MM.1S (cell line): ENCODE measurements around the gene CDC42BPA.

Experiments used
- CTCF ChIP-seq: fragments of 300-600 bp; sonication (generic); IDR thresholded peaks from 2 replicates; pipeline ENCODE4 v1.5.1; 2016; ENCODE audit warnings: antibody characterized with exemption, low read length, mixed read lengths
- EZH2 ChIP-seq: fragments of 300-600 bp; sonication (generic); optimal IDR thresholded peaks from 2 replicates; pipeline ENCODE3; 2017; ENCODE audit warnings: low read depth, mild to moderate bottlenecking, antibody characterized with exemption, low read length, mixed read lengths

GRCh38 chr1:226971765-226972164 is 346.5 kb downstream of the CDC42BPA start:
- no peak for TF ChIP-seq CTCF
- TF ChIP-seq EZH2, result no peak
